Measurements from ENCODE around the gene TAS2R40.
"Not testable (repeated sequence)": the region's sequence is repeated elsewhere in the genome, so short reads cannot be mapped to it uniquely, and the experiment has no call there.

Gene TAS2R40

DNA sequence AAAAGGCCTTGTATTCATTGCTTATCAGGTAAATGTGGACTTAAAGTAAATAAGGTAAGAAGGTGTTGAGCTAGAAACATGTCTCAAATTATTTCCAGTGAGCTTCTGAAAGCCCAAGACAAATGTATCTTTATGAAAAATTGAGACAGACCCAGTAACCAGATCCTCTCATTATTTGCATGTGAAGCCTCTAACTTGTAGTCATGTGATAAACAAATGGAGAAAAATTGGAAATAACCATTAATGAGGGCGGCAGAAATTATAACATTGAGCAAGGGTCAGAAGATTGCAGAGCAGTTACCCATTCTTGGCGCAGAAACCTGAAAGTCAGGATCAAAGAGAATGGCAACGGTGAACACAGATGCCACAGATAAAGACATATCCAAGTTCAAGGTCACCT is at the start of gene TAS2R40:
Gene TAS2R40 (plus strand): TSS at position 301 of the 400 bp plus-strand sequence. CDS start 42 bp downstream, at position 343.
- Histone ChIP-seq H3K36me3 (no peaks in the 10 kb centered on the region), H3K27me3 (no peaks in the 10 kb centered on the region), H3K4me3 (ENCODE audit: low read depth in 1 of 2, low read length in 1 of 2) (peak within 1 kb of the TSS; percentile 54 to 60), H3K9me3 (no peaks in the 10 kb centered on the region), H3K4me1 (ENCODE audit: control insufficient read depth in 1 of 2, insufficient read depth in 1 of 2, low read depth in 1 of 2, low read length in 1 of 2) (peaks cover 46 to 57% of the 10 kb centered on the region in 2 experiments), H3K27ac (peak within 1 kb of the TSS; percentile 93)
- TF ChIP-seq, protein P1, sequence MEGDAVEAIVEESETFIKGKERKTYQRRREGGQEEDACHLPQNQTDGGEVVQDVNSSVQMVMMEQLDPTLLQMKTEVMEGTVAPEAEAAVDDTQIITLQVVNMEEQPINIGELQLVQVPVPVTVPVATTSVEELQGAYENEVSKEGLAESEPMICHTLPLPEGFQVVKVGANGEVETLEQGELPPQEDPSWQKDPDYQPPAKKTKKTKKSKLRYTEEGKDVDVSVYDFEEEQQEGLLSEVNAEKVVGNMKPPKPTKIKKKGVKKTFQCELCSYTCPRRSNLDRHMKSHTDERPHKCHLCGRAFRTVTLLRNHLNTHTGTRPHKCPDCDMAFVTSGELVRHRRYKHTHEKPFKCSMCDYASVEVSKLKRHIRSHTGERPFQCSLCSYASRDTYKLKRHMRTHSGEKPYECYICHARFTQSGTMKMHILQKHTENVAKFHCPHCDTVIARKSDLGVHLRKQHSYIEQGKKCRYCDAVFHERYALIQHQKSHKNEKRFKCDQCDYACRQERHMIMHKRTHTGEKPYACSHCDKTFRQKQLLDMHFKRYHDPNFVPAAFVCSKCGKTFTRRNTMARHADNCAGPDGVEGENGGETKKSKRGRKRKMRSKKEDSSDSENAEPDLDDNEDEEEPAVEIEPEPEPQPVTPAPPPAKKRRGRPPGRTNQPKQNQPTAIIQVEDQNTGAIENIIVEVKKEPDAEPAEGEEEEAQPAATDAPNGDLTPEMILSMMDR (IDR thresholded peaks at IDR 0.05): no peak

DNA sequence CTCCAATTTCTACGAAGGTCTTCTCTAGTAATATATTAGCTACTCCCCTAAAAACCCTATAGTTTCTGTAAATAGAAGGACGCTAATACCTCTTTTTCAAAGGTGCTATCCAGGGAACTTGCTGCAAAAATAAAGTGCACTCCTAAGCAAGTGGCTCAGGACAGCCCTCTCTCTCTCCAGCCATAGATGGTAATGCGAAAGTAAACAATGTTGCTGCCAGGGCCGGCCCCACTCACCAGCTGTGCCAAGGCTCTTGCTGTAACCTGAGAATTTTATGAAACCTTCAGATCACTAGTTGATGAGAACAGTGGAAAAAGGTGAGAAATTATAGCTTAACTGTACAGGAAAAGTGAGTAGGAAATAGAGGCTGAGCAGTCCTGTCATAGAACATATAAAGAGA is 49.5 kb upstream of the TAS2R40 start:
- H3K9me3 ChIP-seq: no peaks in the 10 kb centered on the region
- TF ChIP-seq, protein P1 (IDR thresholded peaks at IDR 0.05): no peak

DNA sequence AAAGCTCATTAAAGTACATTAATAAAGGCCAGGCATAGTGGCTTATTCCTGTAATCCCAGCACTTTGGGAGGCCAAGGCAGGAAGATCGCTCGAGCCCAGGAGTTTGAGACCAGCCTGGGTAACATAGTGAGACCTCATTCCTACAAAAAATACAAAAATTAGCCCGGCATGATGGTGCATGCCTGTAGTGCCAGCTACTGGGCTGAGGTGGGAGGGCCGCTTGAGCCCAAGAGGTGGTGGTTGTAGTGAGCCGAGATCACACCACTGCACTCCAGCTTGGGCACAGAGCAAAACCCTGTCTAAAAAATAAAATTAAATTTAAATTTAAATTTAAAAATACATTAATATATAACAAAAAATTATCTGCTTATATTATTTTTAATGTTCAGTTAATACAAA is 45.7 kb upstream of the TAS2R40 start:
- Histone ChIP-seq H3K27me3 (no peaks in the 10 kb centered on the region), H3K9me3 (peaks cover 9% of the 10 kb centered on the region), H3K36me3 (no peaks in the 10 kb centered on the region), H3K27ac (no peak overlapping the region), H3K4me1 (ENCODE audit: control insufficient read depth in 1 of 2, insufficient read depth in 1 of 2, low read depth in 1 of 2, low read length in 1 of 2) (no peaks in the 10 kb centered on the region), H3K4me3 (ENCODE audit: low read depth in 1 of 2, low read length in 1 of 2) (no peak overlapping the region)
- TF ChIP-seq, protein P1 (IDR thresholded peaks at IDR 0.05): no peak

More for the DNA sequence above, 49.5 kb upstream of the TAS2R40 start:
- no peak overlapping the region for H3K27ac ChIP-seq
- no peaks in the 10 kb centered on the region for H3K4me1 ChIP-seq (ENCODE audit: control insufficient read depth in 1 of 2, insufficient read depth in 1 of 2, low read depth in 1 of 2, low read length in 1 of 2)
- H3K27me3 ChIP-seq: no peaks in the 10 kb centered on the region
- no peaks in the 10 kb centered on the region for H3K36me3 ChIP-seq
- no peak overlapping the region for H3K4me3 ChIP-seq (ENCODE audit: low read depth in 1 of 2, low read length in 1 of 2)

DNA sequence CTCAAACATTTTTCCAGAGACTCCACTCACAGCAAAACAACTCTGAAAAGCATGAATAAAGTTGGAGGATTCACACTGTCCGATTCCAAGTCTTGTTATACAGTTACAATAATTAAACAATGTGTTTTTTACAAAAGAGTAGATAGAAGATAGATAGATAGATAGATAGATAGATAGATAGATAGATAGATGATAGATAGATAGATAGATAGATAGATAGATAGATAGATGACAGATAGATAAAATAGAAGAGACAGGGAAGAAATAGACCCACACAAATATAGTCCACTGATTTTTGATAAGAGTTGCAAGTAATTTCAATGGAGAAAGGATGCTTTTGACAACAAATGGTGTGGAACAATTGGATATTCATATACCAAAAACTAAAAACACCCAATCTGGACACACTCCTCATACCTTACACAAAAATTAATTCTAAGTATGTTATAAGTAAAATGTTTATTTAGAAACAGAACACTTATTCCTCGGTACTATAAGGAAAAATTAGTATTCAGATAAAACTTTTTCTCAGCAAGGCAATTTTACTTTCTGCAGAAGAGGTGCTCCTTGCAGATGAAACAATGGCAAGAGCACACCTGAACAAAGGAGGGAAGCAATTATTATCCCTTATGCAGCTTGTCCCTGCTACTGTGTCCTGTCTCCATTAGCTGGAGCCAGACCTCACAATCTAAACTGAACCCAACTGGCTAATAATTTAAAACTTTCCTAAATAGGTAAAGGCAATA is 44.3 kb upstream of the TAS2R40 start:
- Histone ChIP-seq H3K27ac (no peak overlapping the region), H3K9me3 (peaks cover 9% of the 10 kb centered on the region), H3K36me3 (no peaks in the 10 kb centered on the region), H3K4me3 (ENCODE audit: low read depth in 1 of 2, low read length in 1 of 2) (no peak overlapping the region), H3K4me1 (ENCODE audit: control insufficient read depth in 1 of 2, insufficient read depth in 1 of 2, low read depth in 1 of 2, low read length in 1 of 2) (no peaks in the 10 kb centered on the region), H3K27me3 (no peaks in the 10 kb centered on the region)
- TF ChIP-seq, protein P1 (IDR thresholded peaks at IDR 0.05): no peak

DNA sequence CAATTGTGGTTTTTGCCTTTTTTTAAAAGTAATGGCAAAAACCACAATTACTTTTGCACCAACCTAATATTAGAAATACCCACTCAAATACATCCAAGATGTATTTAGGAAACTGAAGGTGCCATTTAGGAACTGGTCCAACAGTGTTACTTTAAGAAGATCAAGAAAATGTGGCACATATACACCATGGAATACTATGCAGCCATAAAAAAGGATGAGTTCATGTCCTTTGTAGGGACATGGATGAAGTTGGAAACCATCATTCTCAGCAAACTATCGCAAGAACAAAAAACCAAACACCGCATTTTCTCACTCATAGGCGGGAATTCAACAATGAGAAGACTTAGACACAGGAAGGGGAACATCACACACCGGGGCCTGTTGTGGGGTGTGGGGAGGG is 41.1 kb upstream of the TAS2R40 start:
- H3K4me1 ChIP-seq (ENCODE audit: control insufficient read depth in 1 of 2, insufficient read depth in 1 of 2, low read depth in 1 of 2, low read length in 1 of 2); H3K36me3 ChIP-seq; H3K27ac ChIP-seq; H3K9me3 ChIP-seq; H3K4me3 ChIP-seq (ENCODE audit: low read depth in 1 of 2, low read length in 1 of 2); H3K27me3 ChIP-seq: not testable (repeated sequence)

DNA sequence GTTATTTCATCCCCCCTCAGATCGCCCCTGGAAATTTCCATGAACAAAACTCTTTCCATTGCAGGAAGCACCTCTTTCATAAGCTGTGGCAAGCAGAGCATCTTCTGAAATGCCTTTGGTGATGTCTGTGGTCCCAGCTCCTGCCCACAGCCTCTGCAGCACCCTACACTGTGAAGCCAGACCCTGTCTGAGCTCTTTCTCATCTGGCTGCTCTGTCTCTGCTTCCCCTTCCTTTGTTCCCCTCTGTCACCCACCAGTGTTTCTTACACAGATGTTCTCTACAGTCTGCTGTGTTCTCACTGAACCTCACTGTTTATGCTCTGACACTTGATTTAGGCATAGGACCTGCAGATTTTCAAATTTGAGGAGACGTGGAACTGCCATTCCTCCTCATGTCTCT is 40.5 kb upstream of the TAS2R40 start:
- TF ChIP-seq, protein P1 (IDR thresholded peaks at IDR 0.05): no peak
- no peak overlapping the region for H3K27ac ChIP-seq
- no peak overlapping the region for H3K4me3 ChIP-seq (ENCODE audit: low read depth in 1 of 2, low read length in 1 of 2)
- H3K9me3 ChIP-seq: peaks cover 9% of the 10 kb centered on the region
- no peaks in the 10 kb centered on the region for H3K4me1 ChIP-seq (ENCODE audit: control insufficient read depth in 1 of 2, insufficient read depth in 1 of 2, low read depth in 1 of 2, low read length in 1 of 2)
- no peaks in the 10 kb centered on the region for H3K36me3 ChIP-seq
- H3K27me3 ChIP-seq: no peaks in the 10 kb centered on the region
